ENCODE measurements around the gene KCTD14.

DNA sequence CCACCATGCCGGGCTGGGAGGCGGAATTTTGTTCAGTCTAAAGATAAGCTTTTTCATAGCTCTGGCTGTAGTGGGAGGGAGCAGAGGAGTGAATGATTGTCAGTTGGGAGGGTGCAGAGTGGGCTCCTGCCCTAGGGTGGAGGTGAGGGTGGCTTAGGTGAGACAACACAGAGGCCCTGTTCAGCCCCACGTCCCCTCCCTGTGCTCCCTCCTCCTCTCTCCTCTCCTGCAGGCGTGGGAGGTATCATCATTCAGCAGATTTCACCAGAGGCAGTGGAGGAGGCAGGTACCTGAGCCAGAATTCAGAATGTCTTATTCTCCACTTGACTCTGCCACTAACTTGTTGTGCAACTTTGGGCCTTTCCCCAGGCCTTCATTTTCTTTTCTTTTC lies 38.8 kb upstream of the KCTD14 start:
- TF ChIP-seq, protein P1, sequence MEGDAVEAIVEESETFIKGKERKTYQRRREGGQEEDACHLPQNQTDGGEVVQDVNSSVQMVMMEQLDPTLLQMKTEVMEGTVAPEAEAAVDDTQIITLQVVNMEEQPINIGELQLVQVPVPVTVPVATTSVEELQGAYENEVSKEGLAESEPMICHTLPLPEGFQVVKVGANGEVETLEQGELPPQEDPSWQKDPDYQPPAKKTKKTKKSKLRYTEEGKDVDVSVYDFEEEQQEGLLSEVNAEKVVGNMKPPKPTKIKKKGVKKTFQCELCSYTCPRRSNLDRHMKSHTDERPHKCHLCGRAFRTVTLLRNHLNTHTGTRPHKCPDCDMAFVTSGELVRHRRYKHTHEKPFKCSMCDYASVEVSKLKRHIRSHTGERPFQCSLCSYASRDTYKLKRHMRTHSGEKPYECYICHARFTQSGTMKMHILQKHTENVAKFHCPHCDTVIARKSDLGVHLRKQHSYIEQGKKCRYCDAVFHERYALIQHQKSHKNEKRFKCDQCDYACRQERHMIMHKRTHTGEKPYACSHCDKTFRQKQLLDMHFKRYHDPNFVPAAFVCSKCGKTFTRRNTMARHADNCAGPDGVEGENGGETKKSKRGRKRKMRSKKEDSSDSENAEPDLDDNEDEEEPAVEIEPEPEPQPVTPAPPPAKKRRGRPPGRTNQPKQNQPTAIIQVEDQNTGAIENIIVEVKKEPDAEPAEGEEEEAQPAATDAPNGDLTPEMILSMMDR (IDR thresholded peaks at IDR 0.05): no peak
- TF ChIP-seq POLR2A (IDR thresholded peaks at IDR 0.05): no peak

All from adrenal gland (tissue), 5 donors.